ENCODE data around the gene ARHGEF16.

GRCh38 chr1:3417082-3417739, 37.3 kb upstream of the ARHGEF16 start:
- TF ChIP-seq CTCF (IDR thresholded peaks at IDR 0.05; ENCODE audit: low read length) (peak; percentile 60), EZH2phosphoT487 (IDR thresholded peaks at IDR 0.05; ENCODE audit: low read length) (no peak), EZH2 (optimal IDR thresholded peaks at IDR 0.05; ENCODE audit: low read depth, low read length) (no peak)
